HG03575 (cell line): ENCODE data around the gene KLHL18.
"Not testable (repeated sequence)": the region's sequence is repeated elsewhere in the genome, so short reads cannot be mapped to it uniquely, and the experiment has no call there.

ENCODE experiments used
- ATAC-seq: cut with Tn5 transposase; IDR thresholded peaks from one replicate; pipeline ENCODE4 v1.9.1; 2021; ENCODE audit not compliant: unreplicated experiment, insufficient number of reproducible peaks, low FRiP score; ENCODE audit errors: extremely low read depth

The KLHL18 gene

GRCh38 chr3:47267490-47267824, 15.3 kb upstream of the KLHL18 start:
- ATAC-seq: no peak

- ATAC-seq: no peak
Measured at GRCh38 chr3:47270526-47270925, 12.2 kb upstream of the KLHL18 start.

GRCh38 chr3:47273564-47273963, 9.2 kb upstream of the KLHL18 start:
- no peak for ATAC-seq

DNA sequence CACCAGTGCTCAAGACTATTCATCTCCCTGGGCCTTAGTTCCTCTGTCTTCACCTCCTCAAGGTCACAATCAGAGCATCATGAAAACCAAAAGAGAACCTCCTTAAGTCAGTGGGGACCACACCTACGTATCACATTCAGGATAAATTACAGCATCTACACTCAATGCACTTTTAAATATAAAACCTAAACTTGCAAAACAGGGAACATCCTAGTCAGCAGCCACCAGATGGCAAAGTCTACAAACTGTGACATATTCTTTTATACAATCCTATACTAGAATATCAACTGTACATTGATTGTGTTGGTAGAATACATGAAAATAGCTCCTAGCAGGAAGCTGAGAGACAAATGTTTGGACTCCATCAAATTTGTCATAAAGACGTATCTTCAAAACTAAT, 8.1 kb upstream of the KLHL18 start:
- ATAC-seq: no peak

DNA sequence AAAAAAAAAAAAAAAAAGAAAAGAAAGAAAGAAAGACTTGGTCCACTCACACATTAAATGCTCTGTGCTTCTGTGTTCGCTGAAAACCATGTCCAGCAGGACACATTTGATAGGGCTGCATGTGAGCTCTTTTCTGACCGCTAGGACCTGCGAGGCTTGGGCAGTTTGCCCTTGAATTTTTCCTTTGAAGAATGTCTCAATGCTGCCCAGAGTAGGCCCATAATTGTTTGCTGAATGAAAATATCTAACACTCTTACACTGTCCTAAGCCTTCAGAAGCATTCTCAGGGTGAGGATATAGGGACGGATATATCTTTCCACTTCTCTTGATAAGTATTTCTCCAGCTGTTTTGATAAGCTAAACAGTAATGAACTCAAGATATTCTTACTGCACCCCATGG, 6.2 kb upstream of the KLHL18 start:
- ATAC-seq: no peak

GRCh38 chr3:47280519-47280918, 2.2 kb upstream of the KLHL18 start:
- no peak for ATAC-seq

- no peak for ATAC-seq
Measured at GRCh38 chr3:47283193-47283537, 421 bp downstream of the KLHL18 start.

DNA sequence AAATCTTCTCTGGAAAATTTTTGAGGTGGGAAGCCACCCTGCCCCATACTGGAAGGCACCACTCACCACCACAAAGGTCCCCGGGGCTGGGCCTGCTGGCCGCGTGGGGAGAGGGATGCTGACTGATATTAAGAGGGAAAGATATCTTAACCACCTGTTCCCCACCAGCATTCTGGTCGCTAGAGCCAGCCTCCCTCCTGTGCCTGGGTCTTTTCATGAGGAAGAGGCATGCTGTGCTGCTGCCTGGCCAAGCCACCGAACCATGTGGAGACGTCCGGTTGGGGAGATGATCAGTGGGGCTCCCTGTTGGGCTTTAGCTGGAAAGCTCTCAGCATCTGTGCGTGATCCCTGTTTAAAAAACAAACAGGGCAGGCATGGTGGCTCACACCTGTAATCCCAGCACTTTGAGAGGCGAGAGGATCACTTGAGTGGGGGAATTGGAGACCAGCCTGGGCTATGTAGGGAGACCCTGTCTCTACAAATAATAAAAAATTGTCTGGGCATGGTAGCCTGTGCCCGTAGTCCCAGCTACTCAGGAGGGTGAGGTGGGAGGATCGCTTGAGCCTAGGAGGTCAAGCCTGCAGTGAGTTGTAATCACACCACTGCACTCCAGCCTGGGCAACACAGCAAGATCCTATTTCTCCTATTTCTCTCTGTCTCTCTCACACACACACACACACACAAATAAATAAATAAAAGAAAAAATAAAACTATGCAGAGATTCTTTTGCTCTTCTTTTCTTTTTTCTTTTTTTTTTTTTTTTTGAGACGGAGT, 1.0 kb downstream of the KLHL18 start:
- no peak for ATAC-seq

- ATAC-seq: no peak
Measured at GRCh38 chr3:47288966-47289910, 6.5 kb downstream of the KLHL18 start.

DNA sequence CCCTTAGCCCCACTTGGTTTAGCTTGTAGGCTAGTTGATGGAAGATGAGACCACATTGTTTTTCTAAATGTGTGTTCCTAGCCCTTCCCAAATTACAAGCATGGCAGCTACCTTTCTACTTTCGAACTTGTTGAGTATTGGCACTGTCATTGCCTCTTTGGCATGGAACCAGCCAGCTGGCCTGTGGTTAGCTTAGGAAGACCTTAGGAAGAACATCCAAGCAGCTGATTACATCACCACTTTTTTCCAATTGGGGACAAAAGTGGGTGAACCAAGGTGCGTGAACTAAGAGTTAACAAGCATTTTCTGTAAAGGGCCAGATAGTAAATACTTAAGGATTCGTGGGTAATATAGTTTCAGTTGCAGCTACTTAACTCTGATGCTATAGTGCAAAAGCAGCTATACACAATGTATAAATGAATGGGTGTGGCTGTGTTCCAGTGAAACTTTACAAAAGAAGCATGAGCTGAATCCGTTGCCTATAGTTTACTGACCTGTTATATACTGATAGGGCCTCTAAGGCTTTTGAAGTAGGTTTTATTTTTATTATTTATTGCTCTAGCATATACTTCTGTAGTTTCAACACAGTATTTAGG, 8.5 kb downstream of the KLHL18 start:
- ATAC-seq: no peak

GRCh38 chr3:47291754-47292420, 9.1 kb downstream of the KLHL18 start:
- not testable (repeated sequence) for ATAC-seq

DNA sequence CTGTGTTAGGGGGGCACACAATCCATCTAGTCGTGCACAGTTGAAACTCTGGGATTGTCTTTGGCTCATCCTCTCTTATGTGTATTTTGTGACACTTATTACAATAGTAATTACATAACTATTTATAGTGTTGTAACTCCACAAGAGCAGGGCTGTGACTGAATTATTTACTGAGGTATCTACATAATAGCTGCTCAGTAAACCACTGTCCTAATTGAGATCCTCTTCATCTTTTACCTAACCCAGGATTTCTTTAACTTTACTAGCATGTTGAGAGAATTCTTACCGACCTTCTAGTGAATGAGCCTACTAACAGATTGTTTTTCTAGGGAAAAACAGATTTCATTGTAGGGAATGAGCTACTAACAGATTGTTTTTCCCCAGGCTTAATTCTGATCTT, 11.1 kb downstream of the KLHL18 start:
- ATAC-seq: no peak

DNA sequence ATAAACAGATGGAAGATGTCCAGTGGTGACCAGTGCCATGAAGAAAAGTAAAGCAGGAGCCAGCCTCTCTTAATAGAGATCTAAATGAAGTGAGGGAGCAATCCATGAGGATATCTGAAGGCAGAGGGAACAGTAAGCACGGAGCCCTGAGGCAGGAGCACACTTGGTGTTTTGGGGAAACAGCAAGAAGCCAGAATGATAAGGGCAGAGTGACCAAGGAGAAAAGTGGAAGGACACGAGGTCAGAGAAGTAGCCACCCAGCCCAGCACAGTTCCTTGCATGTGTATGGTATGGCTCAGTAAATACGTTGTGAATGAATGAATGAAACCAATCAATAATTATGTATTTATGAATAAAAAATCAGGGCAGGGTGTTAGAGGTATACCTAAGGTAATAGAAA, 11.6 kb downstream of the KLHL18 start:
- no peak for ATAC-seq

GRCh38 chr3:47295322-47295721, 12.6 kb downstream of the KLHL18 start:
- no peak for ATAC-seq

- ATAC-seq: no peak
Measured at GRCh38 chr3:47295976-47296375, 13.2 kb downstream of the KLHL18 start.

- ATAC-seq: no peak
Measured at GRCh38 chr3:47296562-47297302, 14.0 kb downstream of the KLHL18 start.

DNA sequence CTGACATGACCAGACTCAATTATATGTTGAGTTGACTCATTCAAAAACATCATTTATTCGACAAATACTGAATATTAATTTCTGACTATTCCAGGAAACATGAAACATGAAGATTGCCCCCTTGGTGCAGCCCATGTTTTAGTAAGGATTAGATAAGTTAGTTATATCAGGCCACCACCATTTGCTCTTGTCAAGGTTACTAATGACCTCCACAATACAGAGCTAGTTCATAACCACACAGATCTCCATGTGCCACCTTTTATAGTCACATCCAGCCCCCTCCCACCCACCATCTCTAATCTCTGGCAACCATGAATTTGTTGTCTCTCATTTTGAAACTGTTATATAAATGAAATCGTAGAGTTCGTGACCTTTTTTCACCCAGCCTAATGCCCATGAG, 15.7 kb downstream of the KLHL18 start:
- ATAC-seq: no peak

DNA sequence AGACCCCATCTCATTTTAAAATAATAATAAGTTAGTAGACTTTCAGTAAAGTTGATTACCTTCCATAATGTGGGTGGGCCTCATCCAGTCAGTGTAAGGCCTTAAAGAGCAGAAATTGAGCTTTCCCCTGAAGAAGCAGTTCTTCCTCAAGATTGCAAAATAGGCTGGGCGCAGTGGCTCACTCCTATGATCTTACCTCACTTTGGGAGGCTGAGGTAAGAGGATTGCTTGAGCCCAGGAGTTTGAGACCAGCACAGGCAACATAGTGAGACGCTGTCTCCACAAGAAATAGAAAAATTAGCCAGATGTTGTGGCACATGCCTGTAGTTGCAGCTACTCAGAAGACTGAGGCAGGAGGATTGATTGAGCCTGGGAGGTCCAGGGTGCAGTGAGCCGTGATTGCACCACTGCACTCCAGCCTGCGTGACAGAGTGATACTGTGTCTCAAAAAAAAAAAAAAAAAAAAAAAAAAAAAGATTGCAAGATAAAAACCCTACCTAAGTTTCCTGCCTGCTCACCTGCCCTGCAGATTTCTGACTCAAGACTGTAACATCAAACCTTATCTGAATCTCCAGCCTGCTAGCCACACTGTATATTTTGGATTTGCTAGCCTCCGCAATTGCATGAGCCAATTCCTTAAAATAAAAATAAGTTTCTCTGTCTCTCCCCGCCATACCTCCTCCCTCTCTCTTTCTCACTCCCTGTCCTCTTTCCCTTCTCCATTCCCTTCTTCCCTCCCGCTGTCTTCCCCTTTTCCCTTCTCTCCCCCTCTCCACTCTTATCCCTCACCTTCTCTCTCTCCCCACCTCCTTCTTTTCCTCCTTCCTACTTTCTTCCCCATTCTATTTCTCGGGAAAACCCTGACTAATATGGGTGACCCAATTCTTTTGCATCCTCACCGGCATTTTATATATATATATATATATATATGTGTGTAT, 16.9 kb downstream of the KLHL18 start:
- ATAC-seq: no peak
